GM19023 (cell line): ENCODE results near the gene PARK7.

ENCODE experiments used
- ATAC-seq: cut with Tn5 transposase; IDR thresholded peaks from one replicate; pipeline ENCODE4 v1.9.1; 2021; ENCODE audit warnings: mild to moderate bottlenecking, moderate library complexity; ENCODE audit not compliant: unreplicated experiment

PARK7 gene

DNA sequence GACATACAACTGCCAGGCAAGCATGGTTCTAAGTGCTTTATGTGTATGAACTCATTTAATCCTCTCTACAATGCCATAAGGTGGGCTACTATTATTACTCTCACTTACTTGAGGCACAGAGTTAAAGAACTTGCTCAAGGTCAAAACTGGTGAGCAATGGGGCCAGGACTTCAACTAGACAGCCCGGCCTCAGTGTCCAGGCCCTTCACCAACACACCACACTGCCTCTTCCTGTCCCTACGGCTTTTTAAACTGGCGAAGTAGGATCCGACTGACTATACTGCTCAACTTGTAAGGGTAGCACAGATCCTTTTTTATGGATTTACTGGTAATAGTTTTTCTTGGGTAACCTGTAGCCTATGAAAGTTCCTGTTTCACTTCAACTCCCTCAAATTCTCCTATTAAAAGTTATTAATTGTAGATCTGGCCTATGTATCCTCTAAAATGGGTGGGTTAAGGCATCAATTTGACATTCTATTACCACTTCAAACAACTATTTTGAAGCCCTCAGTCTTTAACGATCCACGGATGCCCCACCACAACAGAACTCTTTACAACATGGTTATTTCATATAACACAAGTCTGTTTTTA is 60.3 kb downstream of the PARK7 start:
- no peak for ATAC-seq

DNA sequence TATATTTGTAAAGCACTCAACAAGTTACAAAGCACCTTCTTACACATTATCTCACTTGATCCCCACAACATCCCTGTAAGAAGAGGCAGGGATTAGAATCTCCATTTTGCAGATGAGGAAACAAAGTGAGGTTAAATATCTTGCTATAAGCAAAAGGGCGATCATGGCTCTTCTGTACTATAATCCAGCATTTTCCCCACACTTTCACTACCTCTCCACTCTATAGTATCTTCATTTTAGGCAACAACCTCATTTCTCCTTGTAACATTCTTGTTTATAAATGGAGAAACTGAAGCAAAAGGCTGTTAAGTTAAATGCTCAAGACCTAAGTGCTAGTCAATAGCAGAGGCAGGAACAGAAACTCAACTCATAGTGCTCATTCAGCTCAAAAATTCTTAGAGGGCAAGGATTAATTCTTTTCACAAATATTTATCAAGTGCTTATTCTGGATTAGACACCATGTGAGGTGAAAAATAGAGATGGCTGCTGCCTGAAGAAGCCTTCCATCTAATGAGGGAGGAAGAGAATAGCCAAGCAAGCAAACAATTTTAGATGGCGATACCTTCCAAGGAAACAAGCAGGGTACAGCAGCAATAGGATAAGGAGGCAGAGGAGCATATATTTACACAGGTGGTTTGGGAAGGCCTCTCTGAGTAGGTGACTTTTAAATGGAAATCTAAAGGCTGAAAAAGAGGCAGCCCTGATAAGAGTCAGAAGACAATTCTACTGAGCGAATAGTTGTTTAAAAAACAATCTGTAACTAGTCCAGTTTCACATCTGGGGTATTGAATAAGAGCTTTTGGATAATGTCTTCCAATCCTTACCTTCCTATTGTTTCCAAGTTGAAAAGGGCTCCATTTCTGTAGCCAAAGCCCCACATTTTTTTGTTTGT is 61.1 kb downstream of the PARK7 start:
- no peak for ATAC-seq

DNA sequence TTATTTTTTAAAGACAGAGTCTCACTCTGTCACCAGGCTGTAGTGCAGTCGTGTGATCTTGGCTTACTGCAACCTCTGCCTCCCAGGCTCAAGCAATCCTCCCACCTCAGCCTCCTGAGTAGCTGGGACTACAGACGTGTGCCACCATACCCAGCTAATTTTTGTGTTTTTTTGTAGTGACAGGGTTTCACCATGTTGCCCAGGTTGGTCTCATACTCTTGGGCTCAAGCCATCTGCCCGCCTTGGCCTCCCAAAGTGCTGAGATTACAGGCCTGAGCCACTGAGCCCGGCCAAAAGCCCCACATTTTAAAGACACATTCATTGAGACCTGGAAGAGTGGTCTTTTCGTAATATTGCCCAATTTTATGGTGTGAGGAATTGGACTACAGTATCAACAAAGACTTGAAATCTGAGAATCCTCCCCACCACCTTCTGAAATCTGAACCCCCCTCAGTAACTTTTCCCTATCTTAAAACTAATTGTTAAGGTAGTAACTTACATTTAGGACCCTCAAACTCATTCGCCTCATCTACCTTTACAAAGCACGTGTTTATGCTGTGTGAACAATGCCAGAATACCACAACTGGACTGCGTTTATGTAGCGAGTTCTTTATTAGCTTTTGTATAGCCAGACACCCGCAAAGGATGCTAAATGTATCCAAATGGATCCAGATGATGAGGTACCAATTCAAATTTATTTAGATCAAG is 61.9 kb downstream of the PARK7 start:
- no peak for ATAC-seq

DNA sequence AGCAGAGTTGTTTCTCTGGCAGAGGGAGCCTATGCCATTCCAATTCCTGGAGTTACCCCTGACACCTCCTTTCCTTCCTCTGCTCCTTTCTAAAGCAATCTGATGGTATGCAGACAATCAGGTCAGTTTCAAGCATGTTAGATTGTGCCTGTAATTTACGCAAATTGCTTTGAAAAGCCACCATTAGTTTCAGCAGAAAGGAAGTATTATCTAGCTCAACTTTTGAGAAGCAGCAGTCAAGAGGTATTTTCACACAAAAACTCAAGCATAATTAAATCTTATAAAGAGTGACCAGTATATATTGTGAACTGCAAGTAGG is 62.4 kb downstream of the PARK7 start:
- no peak for ATAC-seq

DNA sequence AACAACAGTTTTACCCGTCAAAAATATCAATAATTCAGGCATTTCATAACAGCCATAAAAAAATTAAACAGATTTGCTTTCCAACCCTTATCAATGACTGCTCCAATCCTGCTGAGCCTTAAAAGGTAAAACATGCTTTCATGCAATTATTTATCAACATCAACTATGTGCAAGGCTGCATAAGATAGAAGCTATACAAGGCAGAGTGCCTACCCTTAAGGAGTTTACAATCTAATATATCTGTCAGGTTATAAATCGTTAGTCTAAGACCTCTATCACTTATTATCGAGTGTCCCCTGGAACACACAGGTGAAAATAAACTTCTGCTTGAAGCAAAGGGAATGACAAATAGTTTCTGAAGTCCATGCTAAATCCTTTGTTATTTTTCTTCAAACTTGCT is 62.8 kb downstream of the PARK7 start:
- ATAC-seq: no peak

DNA sequence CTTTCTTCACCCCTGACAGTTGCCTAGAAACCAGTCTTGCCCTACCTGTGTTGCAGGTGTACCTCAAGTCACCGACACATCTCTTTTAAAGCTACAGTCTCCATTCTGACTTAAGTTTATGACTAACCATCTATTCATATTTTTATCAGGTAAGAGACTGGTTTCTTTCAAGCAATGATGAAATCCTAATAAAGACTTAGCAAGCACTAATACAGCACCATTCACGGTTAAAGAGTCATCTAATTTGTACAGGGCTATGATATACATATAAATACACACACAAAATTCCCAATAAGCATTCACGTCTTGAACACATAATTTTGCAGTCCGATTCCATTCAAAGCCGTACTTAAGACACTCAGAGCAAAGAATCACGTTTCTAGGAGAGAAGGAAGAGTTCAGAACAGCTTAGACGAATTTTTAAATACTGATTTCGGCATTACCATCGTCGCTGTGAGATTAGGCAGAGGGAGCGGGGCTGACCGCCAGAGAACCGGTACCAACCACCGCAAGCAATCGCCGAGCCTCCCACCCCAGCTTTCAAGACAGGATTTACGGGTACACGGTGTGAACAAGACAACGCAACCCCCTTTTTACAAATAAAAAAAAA is 63.7 kb downstream of the PARK7 start:
- ATAC-seq: no peak

DNA sequence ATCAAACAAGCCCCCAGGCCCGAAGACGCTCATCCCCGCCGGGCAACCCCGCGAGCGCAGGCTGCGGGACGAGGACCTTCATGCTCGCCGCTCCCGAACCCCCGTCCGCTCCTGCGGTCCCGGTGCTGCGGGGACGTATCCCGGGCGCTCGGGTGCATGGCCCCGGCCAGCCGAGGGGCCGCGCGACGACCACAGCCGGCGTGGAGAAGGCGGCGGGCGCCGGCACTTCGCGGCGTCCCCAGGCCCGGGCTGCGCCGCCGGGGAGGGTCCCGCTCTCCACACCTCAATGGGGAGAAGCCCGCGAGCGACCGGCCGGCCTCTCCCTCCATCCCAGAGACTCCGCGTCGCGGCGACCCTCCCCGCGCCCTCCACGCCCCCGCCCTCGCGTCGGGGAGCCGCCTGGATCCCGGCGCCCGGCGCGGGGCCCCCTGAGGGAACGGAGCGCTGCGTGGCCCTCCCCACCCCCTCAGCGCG is 64.2 kb downstream of the PARK7 start:
- peak; percentile 33 for ATAC-seq

DNA sequence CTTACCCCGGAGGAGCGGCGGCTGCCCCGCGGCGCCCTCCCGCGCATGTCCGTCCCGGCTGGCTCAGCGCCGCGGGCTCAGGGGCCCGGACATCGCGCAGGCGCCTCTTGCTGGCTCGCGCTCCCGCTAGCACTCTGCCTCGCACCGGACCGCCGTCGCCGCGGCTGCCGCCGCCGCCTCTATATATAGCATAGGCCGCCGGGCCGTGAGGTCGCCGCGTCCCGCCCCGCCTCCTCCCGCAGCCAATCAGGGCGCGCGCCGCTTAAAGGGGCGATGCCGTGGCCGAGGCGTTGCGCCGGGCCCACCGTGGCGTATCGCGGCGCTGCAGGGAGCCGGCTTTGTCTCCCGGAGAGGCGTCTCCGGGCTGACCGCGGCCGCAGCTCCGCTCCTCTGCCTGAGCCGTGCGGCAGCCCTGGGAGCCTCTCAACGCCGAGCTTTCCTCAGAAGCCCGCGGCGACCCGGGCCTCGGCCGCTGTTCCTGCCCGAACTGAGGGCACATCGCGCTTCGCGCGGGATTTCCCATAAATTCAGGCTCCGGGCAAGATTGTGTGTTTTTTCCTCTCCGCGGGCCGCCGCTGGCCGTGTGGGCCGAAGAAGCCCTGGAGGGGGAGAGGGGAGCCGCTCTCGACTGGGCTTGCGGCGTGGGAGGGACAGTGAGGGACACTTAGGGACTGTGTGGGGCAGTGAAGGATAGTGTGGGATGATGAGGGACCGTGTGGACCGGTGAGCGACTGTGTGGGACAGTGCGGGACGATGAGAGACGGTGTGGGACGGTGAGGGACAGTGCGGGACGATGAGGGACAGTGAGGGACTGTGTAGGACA is 64.9 kb downstream of the PARK7 start, which contains the start of gene ERRFI1:
ERRFI1 (minus strand) TSS at position 157 of the 823 bp plus-strand sequence. CDS start 10,690 bp downstream, outside the sequence.
- ATAC-seq: peak; percentile 89

DNA sequence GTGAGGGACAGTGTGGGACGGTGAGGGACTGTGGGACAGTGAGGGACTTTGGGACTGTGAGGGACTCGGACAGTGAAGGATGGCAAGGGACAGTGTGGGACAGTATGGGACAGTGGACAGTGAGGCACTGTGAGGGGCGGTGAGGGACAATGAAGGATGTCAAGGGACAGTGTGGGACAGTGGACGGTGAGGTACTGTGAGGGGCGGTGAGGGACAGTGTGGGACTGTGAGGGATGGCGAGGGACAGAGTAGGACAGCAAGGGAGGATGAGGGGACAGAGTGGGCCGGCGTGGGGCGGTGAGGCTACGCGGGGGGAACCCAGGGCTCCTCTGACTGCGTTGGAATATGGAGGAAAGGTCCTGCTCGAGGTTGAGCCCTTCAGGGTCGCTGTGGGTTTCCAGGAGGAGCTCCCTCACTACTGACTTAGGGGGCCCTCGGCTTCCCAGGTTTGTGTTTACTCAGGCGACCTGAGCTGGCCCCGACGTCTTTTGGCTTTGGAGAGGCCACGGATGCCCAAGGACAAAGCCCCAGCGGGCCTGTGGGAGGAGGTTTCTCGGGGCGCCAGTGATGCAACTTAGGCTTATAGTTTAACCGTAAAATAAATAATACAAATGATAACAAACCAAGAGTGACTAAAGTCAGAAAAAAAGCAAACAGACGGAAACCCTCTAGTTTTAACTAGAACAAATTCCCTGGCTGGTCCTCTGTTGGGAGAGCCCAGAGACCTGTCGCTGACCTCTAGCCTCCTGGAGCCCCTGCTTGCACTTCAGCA is 65.7 kb downstream of the PARK7 start:
- no peak for ATAC-seq

DNA sequence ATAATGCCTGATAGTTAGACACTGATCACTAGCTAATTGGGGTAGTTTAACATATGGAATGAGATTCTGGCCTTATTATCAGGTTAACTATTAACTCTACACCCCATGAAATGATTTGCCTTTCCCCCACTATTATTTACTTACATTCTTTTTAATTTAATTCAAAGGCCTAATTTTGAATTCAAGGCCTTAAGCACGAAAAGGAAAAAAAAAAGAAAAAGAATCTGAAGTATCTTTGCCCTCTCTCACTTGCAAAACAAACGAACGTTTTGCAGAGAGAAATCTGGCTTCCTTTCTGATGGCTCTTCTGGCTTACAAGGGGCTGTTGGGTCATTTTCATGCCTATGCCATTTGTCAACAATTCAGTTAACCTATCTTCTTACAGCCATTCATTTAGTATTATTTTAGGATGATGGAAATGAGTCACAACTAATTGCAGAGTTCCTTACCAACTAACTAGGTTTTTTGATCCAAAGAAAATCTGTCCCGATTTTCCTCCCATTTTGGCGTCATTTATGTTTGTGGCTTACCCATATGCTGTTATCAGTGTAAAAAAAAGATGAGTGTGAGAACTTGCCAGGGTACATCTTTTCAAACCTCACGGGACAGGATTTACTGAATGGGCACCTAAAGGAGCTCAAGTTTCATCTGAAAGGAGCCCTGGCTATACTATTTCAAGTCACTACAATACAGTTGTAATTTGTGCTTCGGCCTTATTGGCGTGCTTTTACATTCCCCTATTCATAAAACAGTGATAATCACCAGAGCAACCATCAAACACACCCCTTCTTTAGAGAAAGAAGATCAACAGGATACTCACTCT is 66.4 kb downstream of the PARK7 start:
- ATAC-seq: no peak

DNA sequence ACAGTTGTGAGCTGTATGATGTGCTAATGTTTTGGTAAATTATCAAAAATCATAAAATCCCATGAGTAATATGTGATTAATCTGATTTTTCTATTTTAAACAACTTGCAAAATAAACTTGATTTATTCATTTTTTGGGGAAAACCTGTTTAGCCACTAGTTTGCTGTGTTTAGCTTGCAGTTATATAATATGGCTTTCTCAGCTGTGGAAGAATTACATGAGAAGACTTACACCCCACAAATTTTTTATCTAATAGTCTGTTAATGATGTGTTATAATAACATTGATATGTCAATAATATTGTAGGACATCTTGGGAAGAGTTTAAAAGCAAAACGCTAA is 67.0 kb downstream of the PARK7 start:
- no peak for ATAC-seq

DNA sequence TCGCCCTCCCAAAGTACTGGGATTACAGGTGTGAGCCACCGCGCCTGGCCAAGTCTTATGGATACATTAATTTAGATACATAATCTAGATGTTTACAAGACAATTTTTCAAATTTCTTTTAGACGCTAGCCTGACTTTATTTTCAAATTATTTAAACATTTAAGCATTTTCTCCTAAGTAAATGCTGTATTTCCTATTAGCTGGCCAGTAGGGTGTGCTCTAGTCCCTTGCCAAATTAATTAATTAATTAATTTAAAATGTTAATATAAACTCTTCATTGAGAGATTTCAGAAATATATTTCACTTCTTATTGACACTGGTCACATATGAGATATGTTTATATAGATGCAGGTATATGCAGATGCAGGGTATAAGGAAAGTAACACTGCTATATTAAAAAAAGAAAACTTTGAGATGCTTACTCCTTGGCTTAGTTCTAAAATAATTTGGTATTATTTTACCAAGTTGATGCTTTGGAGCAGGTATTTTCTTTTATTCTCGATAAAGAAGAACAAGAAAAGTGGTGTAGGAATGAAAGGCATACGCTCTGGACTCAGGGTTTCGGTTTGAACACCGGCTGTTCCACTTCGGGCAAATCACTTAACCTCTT is 69.8 kb downstream of the PARK7 start:
- no peak for ATAC-seq

DNA sequence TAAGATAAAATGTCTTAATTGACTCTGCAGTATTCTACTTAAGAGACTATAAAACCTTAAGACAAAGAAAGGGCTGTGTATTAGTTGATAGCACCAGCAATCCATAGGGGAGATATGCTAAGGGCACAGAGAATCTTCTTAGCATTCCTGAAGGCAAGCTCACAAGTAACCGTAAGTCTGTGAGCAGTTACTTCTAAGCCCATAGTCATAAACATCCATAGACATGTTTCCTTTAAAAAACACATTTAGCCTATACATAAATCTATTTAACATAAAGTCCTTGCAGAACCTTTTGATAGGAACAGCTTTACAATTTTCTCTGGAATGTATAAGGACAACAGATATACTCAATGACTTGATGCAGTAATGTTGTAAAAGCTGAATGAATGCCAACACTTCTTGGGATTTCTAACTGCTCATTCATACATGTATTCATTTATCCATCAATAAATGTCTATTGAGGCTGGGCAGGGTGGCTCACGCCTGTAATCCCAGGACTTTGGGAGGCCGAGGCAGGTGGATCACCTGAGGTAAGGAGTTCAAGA is 70.9 kb downstream of the PARK7 start:
- no peak for ATAC-seq

DNA sequence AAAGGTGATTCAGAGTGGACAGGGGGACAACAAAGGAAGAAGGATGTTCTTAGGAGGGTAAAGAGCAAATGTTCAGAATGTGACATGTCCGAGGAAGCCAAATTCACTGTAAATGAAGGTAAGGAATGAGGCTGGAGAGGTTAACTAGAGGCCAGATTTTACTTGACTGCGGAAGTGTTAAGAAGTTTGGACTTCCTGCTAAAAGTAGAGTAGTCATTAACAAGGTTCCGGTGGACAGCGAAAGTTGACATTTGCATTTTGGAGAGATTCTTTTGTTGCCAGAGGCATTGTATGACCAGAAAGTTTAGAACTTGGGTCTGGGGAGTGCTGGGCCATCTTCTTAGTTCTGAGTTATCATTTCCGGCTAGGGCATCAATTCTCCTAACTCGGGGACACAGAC is 71.8 kb downstream of the PARK7 start:
- no peak for ATAC-seq
